Astrocyte (in vitro differentiated cells and primary cell): ENCODE results near the gene MGP. TPM values are rescaled to one million over a fixed set of nuclear protein-coding genes. Genes with fewer than 3 reads are reported as not detected.

ENCODE experiments used
- DNase-seq: peaks from one replicate; pipeline ENCODE4 v3.0.0-alpha.2; 2010; ENCODE audit warnings: low read depth
- FAIRE-seq: peaks from 2 replicates; lab custom pipeline; 2011; peaks lifted over from hg19 to GRCh38; lab: Jason Lieb, UNC
- H2AFZ ChIP-seq: 2 replicates; pipeline ENCODE4 v1.6.0; 2012; ENCODE audit warnings: low read depth, low read length, inconsistent platforms
- H3K27ac ChIP-seq: 2 replicates; pipeline ENCODE4 v1.5.1; 2011; ENCODE audit warnings: low read depth, low read length, inconsistent platforms
- H3K27me3 ChIP-seq: 2 replicates; pipeline ENCODE4 v1.6.0; 2011; ENCODE audit warnings: low read length, inconsistent platforms; ENCODE audit not compliant: insufficient read depth
- H3K36me3 ChIP-seq: 2 replicates; pipeline ENCODE4 v1.5.1; 2011; ENCODE audit warnings: low read length, inconsistent platforms; ENCODE audit not compliant: insufficient read depth
- H3K4me1 ChIP-seq: 2 replicates; pipeline ENCODE4 v1.5.1; 2011; ENCODE audit warnings: low read length, inconsistent platforms; ENCODE audit not compliant: insufficient read depth
- H3K4me2 ChIP-seq: 2 replicates; pipeline ENCODE4 v1.6.0; 2012; ENCODE audit warnings: low read length, inconsistent platforms
- H3K4me3 ChIP-seq: 2 replicates; pipeline ENCODE4 v1.5.1; 2011; ENCODE audit warnings: low read depth, mild to moderate bottlenecking, low read length, inconsistent platforms; ENCODE audit not compliant: insufficient read depth
- H3K79me2 ChIP-seq: 2 replicates; pipeline ENCODE4 v1.6.0; 2012; ENCODE audit warnings: mild to moderate bottlenecking, low read length, inconsistent platforms; ENCODE audit not compliant: insufficient read depth
- H3K9ac ChIP-seq: 2 replicates; pipeline ENCODE4 v1.6.0; 2012; ENCODE audit warnings: mild to moderate bottlenecking, low read length, inconsistent platforms
- H3K9me3 ChIP-seq: 2 replicates; pipeline ENCODE4 v1.5.1; 2012; ENCODE audit warnings: low read depth, mild to moderate bottlenecking, low read length, inconsistent platforms; ENCODE audit not compliant: insufficient read depth
- H4K20me1 ChIP-seq: 2 replicates; pipeline ENCODE4 v1.6.0; 2012; ENCODE audit warnings: low read length, inconsistent platforms; ENCODE audit not compliant: insufficient read depth
- H3K27ac Mint-ChIP-seq: one replicate; pipeline ENCODE4 v1.8.0; 2021; ENCODE audit warnings: mild to moderate bottlenecking, mixed read lengths; ENCODE audit not compliant: unreplicated experiment
- H3K27me3 Mint-ChIP-seq: one replicate; pipeline ENCODE4 v1.8.0; 2021; ENCODE audit warnings: low read depth, mixed read lengths; ENCODE audit not compliant: unreplicated experiment
- H3K36me3 Mint-ChIP-seq: one replicate; pipeline ENCODE4 v1.8.0; 2021; ENCODE audit warnings: low read depth, mixed read lengths; ENCODE audit not compliant: unreplicated experiment
- H3K4me1 Mint-ChIP-seq: one replicate; pipeline ENCODE4 v1.8.0; 2021; ENCODE audit warnings: low read depth, mixed read lengths; ENCODE audit not compliant: unreplicated experiment
- H3K4me3 Mint-ChIP-seq: one replicate; pipeline ENCODE4 v1.8.0; 2021; ENCODE audit warnings: mild to moderate bottlenecking, moderate library complexity, mixed read lengths; ENCODE audit not compliant: unreplicated experiment
- H3K9me3 Mint-ChIP-seq: one replicate; pipeline ENCODE4 v1.8.0; 2021; ENCODE audit warnings: mild to moderate bottlenecking, mixed read lengths; ENCODE audit not compliant: unreplicated experiment
- EZH2 ChIP-seq: IDR thresholded peaks from 2 replicates; pipeline ENCODE4 v1.6.1; 2012; ENCODE audit warnings: mild to moderate bottlenecking, low read length, inconsistent platforms; ENCODE audit not compliant: insufficient read depth
- total RNA-seq: library from RNA; stranded (reverse); gene quantifications from 2 replicates; pipeline ENCODE4 v1.2.1, GENCODE V29; 2021
- TF ChIP-seq, protein P1 (sequence below): IDR thresholded peaks from 2 replicates; pipeline ENCODE4 v1.5.1; 2011; ENCODE audit warnings: low read depth, mild to moderate bottlenecking, inconsistent platforms, low read length, moderate library complexity; ENCODE audit not compliant: insufficient read depth

The MGP gene
- total RNA-seq, 1 donor from 2014 or later: not detected

DNA sequence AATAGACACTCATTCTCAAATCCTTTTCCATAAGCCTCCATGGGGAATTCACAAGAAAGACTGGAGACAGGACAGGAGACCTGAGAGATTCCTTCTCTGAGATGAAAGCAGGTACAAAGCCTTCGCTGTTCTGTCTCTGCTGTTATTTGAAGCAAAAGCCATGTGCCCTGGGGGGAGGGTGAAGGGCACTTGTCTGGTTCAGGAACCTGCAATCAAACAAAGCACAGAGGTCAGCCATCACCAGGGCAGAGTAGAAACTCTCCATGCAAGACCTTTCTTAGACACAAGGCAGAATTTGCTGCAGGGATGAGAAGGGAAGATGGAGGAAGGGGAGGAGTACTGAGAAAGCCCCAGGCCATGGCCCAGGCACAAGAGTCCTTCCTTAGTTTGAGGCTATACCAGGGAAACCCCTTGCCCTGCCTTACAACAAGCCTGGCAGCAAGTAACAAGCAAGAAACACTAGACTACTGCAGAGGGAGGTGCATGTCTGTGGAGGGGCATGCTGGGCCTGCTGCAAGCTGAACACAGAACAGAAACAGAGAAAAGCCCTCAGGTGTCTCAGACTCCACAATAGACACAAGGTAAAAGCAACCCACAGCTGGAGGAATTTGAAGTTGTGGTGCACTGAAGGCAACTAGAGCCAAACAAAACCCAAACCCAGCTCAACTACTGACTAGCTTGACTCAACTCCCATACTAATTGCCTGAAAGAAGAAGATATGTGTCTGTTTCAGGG lies 34.6 kb downstream of the MGP start:
- Histone ChIP-seq H3K27ac (no peak overlapping the region), H3K4me2 (no peak overlapping the region), H3K9ac (no peak overlapping the region), H3K36me3 (no peaks in the 10 kb centered on the region), H3K27me3 (no peaks in the 10 kb centered on the region), H3K79me2 (no peaks in the 10 kb centered on the region), H3K4me3 (no peak overlapping the region), H4K20me1 (no peaks in the 10 kb centered on the region), H3K9me3 (no peaks in the 10 kb centered on the region), H3K4me1 (peaks cover 10% of the 10 kb centered on the region), H2AFZ (no peak overlapping the region)
- Mint-ChIP-seq H3K4me3 (no peak overlapping the region), H3K9me3 (no peaks in the 10 kb centered on the region), H3K27ac (no peak overlapping the region), H3K27me3 (no peaks in the 10 kb centered on the region), H3K36me3 (peaks cover 1% of the 10 kb centered on the region), H3K4me1 (peaks cover 13% of the 10 kb centered on the region)
- no peak for TF ChIP-seq EZH2
- TF ChIP-seq, protein P1, sequence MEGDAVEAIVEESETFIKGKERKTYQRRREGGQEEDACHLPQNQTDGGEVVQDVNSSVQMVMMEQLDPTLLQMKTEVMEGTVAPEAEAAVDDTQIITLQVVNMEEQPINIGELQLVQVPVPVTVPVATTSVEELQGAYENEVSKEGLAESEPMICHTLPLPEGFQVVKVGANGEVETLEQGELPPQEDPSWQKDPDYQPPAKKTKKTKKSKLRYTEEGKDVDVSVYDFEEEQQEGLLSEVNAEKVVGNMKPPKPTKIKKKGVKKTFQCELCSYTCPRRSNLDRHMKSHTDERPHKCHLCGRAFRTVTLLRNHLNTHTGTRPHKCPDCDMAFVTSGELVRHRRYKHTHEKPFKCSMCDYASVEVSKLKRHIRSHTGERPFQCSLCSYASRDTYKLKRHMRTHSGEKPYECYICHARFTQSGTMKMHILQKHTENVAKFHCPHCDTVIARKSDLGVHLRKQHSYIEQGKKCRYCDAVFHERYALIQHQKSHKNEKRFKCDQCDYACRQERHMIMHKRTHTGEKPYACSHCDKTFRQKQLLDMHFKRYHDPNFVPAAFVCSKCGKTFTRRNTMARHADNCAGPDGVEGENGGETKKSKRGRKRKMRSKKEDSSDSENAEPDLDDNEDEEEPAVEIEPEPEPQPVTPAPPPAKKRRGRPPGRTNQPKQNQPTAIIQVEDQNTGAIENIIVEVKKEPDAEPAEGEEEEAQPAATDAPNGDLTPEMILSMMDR: no peak
- DNase-seq (no peak), FAIRE-seq (no peak)

GRCh38 chr12:14849661-14850060 lies 36.0 kb downstream of the MGP start:
- no peaks in the 10 kb centered on the region for H4K20me1 ChIP-seq
- peak overlapping the region; percentile 19 for H3K4me2 ChIP-seq
- no peak overlapping the region for H3K4me3 ChIP-seq
- H3K4me3 Mint-ChIP-seq: no peak overlapping the region
- no peak for FAIRE-seq
- H3K4me1 Mint-ChIP-seq: peaks cover 13% of the 10 kb centered on the region
- H3K9me3 Mint-ChIP-seq: no peaks in the 10 kb centered on the region
- H3K36me3 Mint-ChIP-seq: peaks cover 1% of the 10 kb centered on the region
- H3K9ac ChIP-seq: peak overlapping the region; percentile 15
- H3K27ac Mint-ChIP-seq: peak overlapping the region; percentile 15
- no peaks in the 10 kb centered on the region for H3K9me3 ChIP-seq
- no peaks in the 10 kb centered on the region for H3K27me3 ChIP-seq
- TF ChIP-seq EZH2: no peak
- TF ChIP-seq, protein P1: no peak
- no peaks in the 10 kb centered on the region for H3K27me3 Mint-ChIP-seq
- peak; percentile 95 for DNase-seq
- no peaks in the 10 kb centered on the region for H3K79me2 ChIP-seq
- peaks cover 10% of the 10 kb centered on the region for H3K4me1 ChIP-seq
- peak overlapping the region; percentile 41 for H3K27ac ChIP-seq
- peak overlapping the region; percentile 38 for H2AFZ ChIP-seq
- no peaks in the 10 kb centered on the region for H3K36me3 ChIP-seq
